GM19099 (cell line): ENCODE measurements around the gene CITED4.

ENCODE experiments used
- POLR2A ChIP-seq: IDR thresholded peaks from 3 replicates; pipeline ENCODE4 v1.6.1; 2011; ENCODE audit warnings: low read depth; ENCODE audit not compliant: insufficient read length; ENCODE audit errors: extremely low read depth

The CITED4 gene

GRCh38 chr1:40868051-40868723 lies 6.0 kb upstream of the CITED4 start:
- TF ChIP-seq POLR2A: no peak

DNA sequence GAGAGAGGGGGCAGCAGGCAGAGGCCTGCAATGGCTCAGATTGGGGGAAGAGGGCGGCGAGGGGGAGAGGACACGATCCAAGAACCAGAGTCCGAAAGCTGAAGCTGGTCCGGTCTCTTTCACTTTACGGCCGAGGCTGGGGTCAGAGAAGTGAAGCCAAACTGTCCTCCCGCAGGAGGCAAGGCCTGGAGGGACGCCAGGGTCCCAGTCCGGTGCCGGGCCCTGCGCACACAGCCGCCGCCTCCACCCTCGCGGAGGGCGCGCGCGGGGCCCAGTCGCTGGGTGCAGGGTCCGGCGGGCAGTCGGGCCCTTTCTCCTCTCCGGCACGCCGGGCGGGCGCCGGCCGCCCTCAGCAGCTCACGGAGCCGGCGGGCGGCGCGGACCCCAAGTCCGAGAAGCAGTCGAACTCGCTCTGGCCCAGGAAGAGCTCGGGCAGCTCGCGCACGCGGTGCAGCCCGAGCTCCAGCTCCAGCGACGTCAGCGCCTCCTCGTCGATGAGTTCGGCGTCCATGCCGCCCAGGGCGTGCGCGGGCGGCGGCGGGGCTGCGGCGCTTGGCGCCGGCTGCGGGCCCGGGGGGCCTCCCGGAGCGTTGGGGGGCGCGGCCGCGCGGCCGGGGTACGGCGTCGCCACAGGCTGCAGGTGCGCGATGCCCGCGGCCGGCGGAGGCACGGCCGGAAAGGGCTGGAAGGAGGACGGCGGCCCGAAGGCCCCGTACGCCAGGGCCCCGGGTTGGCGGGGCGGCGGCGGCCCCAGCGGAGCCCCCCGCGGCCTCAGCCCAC lies 749 bp downstream of the CITED4 start:
- TF ChIP-seq POLR2A: no peak

- no peak for TF ChIP-seq POLR2A
These were observed 1.4 kb downstream of the CITED4 start for GRCh38 chr1:40860706-40861223.

DNA sequence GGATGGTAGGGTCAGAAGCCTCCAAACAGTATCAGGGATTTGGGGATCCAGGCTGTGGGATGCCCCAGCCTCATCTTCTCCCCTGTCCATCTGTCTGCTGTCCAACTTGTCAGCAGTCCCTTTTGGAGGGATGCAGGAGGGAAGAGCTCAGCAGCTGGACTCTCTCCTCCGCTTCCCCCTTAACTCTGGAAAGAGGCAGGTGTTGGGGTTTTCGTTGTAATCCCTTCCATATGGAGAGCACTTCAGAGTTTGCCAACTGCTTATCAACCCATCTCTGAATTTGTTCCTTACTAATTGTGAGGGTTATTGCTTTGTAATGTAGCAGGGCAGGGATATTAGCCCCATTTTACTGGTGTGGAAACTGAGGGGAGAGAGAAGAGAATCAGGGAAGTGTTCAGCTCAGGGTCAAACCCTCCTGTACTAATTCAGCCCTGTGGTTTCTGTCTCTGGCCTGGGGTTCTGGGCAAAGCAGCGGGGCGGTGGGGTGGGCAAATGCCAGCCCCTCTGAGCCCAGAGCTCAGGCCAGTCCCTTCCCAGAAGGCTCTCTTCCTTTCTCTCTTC lies 3.2 kb downstream of the CITED4 start:
- TF ChIP-seq POLR2A: no peak

- TF ChIP-seq POLR2A: no peak
These were observed 4.4 kb downstream of the CITED4 start for GRCh38 chr1:40857737-40858136.

DNA sequence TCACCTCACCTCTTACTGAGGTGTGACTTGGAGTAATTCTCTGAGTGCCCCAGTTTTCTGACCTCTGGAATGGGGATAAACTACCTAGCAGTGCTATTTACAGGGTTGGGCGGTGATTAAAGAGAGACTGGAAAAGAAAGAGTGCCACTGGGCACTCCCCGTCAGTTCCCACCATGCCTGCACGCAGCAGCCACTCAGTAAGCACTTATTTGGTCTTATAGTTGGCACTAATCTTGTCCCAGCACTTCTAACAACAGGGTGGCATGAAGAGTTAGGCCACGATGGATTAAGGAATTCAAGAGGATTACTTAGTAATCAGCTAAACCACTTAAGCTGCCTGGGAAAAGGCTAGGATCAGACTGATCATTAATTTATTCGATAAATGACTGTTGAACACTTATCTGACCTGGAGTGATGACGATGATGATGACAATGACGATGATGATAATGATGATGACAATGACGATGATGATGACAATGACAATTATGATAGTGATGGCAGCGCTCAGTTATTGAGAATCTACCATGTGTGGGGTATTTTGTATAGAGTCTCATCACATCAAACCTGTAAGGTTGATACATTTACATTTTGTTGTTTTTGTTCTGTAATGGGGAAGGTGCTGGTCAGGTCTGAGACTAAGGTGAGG lies 5.4 kb downstream of the CITED4 start:
- TF ChIP-seq POLR2A: no peak

DNA sequence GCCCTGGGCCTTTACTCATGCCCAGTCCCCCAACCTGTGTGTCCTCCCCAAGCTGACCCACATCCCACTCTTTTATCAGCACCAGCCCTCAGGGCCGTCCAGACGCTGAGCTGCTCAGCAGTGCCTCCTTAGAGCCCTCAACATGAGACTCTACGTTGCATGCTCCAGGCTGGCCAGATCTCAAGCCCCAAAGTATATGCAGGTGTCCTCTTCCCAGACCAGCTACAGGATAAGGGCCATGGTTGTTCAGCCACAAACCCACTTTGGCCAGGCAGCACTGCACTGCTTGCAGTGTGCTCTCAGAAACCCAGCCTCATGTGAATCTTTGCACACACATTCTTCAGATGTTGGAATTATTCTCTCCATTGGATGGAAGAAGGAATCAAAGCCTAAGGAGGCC lies 6.0 kb downstream of the CITED4 start:
- TF ChIP-seq POLR2A: no peak

GRCh38 chr1:40855513-40855912 lies 6.7 kb downstream of the CITED4 start:
- no peak for TF ChIP-seq POLR2A

- no peak for TF ChIP-seq POLR2A
These were observed 8.3 kb downstream of the CITED4 start for GRCh38 chr1:40853885-40854170.

- no peak for TF ChIP-seq POLR2A
These were observed 8.9 kb downstream of the CITED4 start for GRCh38 chr1:40853113-40853884.

- TF ChIP-seq POLR2A: no peak
These were observed 10.5 kb downstream of the CITED4 start for GRCh38 chr1:40851643-40852042.

DNA sequence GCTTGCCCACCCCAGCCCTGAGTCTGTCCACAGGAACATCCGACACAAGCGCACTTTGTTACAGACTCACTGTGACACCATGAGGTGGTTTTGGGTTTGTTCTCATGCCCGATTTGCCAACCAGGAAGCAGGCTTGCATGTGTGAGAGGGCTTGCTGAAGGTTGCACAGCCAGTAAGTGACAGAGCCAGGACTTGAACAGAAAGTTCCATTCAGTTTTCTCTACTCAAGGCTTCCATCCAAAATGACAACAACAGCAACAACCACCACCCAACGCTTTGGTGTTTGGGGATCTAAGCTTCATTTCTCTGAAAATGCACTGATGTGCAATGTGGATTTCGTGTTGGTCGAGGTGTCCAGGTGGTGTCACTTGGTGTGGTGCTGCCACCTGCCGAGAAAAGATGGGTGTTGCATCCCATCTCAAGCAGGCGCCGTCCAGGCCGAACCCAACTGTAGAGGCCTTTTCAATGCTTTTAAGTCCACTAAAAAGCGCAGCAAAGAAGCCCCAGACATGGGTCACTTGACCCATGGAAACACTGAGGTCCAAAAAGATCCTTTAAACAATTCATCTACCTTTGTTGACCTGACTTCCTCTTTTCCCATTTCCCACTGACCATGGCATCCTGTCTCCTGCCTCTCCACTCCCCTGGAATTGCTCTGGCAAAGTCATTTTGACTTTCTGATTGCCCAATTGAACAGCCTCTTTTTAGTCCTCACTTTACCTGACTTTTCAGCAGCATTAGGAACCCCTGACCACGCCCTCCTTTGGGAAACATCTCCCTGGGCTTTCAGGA lies 12.2 kb downstream of the CITED4 start:
- TF ChIP-seq POLR2A: no peak

DNA sequence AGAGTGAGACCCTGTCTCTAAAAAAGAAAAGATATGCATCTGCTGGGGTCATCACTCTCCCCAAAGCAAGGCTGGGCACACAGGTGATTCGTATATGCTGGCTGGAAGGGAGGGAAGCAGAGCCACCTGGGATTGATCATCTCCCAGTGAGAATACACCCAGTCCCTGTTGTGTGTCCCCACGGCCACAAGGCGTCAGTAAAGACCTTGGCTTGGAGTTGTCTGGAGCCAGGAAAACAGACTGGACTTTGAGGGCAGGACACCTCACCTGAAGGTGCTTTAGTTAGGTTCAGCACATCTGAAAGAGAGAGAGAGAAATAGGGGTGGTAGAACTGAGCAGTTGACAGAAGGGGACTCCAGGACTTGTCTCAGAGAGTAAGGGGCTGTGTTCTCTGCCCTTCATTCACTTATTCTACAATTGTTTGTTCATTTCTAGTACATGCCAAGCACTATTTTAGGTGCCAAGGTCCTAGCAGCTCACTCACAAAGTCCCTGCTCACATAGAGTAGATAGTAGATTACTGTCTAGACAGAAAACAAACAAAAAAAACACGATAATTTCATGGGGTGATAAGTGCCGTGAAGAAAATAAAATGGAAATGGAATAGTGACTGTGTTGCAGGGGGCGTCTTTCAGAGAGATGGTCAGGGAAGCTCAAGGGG lies 13.5 kb downstream of the CITED4 start:
- TF ChIP-seq POLR2A: no peak
